Right ventricle myocardium superior (tissue), 1 donor: ENCODE measurements around the gene STEAP1B. TPM values are rescaled to one million over a fixed set of nuclear protein-coding genes. Genes with fewer than 3 reads are reported as not detected.
"Not testable (repeated sequence)": the region's sequence is repeated elsewhere in the genome, so short reads cannot be mapped to it uniquely, and the experiment has no call there.

ENCODE experiments used
- ATAC-seq: fragments of 200-7000 bp; cut with Tn5 transposase; one replicate; pipeline ENCODE4 v1.9.1; 2020; ENCODE audit warnings: mild to moderate bottlenecking; ENCODE audit not compliant: poor library complexity
- DNase-seq: peaks from one replicate; pipeline ENCODE4 v3.0.0-alpha.2; 2020
- intact Hi-C: fragments of 100-400 bp; cut with DNase I; formaldehyde crosslinking; loops from one replicate; pipeline ENCODE4 v1.11.2; 2022
- total RNA-seq: library from RNA; stranded (reverse); fragmentation: NEBNext Ultra II Directional; extraction: Animal tissue kit (Norgen Biotek cat#: 25700); gene quantifications from one replicate; pipeline ENCODE4 v1.2.1, GENCODE V29; 2021
- donor health status: DM: no; HTN: yes; CAD: no; lungs with severe emphysema.

STEAP1B gene
- total RNA-seq, 1 donor from 2014 or later, result 0.43 TPM

DNA sequence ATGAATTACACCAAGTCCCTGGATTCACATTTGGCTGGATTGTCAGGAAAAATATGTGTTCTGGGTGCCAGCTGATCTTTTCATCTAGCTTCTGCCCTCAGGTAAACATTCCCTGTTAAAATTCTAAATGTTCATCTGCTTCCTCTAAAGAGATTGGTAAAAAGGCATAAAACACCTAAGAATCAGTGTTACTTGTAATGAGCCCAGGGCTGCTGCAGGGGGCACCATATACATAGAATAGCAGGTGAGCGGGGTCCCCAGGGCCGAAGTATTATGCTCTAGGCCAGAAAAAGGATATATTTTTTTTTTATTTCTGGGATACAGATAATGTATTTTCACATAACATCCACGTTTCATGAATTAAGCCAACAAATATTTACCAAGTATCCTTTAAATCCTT is 4.5 kb upstream of the STEAP1B start:
- ATAC-seq, DNase-seq, intact Hi-C loops: not testable (repeated sequence)

DNA sequence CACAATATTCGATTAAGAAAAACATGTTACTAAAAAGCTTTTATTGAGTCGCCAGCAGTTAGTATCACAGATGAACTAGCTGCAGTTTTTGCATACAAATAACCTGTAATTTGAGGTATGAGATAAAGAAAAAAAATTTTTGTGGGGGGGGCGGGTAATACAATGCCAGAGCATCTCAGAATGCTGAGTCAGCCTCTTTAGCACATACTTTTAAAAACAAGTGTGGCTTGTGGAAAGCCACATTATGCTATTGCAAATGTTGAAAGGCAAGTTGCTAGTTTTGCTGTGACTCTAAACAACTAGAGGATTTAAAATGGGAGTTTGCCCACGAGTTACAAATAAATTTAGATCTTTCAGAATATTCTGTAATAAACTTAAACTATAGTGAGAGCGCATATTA is 2.1 kb upstream of the STEAP1B start:
- intact Hi-C loops, DNase-seq, ATAC-seq: not testable (repeated sequence)

GRCh38 chr7:22501336-22501735 is 1.3 kb upstream of the STEAP1B start:
- DNase-seq, intact Hi-C loops, ATAC-seq: not testable (repeated sequence)

DNA sequence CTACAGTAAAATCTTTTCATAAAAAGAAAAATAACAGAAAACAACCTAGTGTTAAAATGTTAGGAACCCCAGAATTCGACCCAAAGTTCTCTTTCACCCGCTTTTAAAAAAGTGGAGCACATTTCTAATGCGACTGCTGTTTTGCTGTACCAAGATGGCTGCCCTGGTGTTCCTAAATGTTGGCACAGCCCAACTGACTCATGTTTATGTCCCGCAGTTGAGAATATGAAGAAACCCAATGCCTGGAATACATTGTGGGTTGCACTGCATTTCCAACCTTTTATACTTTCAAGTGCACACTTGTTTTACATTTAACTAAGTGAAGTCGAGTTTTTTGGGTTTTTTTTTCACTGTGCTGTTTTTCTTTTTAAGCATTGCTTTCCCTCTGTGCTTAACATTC is 944 bp downstream of the STEAP1B start:
- intact Hi-C loops, result no loop called here
- no peak for ATAC-seq
- DNase-seq, result no peak

GRCh38 chr7:22496912-22497311 is 3.1 kb downstream of the STEAP1B start:
- ATAC-seq, intact Hi-C loops, DNase-seq: not testable (repeated sequence)

DNA sequence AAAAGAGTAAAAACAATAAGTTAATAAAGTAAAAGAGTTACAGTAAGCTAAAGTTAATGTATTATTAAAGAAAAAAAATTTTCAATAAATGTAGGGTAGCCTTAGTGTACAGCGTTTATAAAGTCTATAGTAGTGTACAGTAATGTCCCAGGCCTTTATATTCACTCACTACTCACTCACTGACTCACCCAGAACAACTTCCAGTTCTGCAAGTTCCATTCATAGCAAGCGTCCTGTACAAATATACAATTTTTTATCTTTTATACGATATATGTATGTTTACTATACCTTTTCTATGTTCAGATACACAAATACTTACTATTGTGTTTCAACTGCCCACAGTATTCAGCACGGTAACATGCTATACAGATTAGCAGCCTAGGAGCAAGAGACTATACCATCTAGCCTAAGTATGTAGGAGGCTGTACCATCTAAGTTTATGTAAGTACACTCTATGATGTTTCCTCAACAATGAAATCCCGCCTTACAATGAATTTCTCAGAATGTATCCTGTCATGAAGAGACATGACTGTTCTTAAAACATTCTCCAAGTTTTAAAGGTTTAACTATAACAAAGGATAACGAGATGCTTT is 3.6 kb downstream of the STEAP1B start:
- DNase-seq, ATAC-seq, intact Hi-C loops: not testable (repeated sequence)

GRCh38 chr7:22493160-22493925 is 6.6 kb downstream of the STEAP1B start:
- DNase-seq, intact Hi-C loops, ATAC-seq: not testable (repeated sequence)

DNA sequence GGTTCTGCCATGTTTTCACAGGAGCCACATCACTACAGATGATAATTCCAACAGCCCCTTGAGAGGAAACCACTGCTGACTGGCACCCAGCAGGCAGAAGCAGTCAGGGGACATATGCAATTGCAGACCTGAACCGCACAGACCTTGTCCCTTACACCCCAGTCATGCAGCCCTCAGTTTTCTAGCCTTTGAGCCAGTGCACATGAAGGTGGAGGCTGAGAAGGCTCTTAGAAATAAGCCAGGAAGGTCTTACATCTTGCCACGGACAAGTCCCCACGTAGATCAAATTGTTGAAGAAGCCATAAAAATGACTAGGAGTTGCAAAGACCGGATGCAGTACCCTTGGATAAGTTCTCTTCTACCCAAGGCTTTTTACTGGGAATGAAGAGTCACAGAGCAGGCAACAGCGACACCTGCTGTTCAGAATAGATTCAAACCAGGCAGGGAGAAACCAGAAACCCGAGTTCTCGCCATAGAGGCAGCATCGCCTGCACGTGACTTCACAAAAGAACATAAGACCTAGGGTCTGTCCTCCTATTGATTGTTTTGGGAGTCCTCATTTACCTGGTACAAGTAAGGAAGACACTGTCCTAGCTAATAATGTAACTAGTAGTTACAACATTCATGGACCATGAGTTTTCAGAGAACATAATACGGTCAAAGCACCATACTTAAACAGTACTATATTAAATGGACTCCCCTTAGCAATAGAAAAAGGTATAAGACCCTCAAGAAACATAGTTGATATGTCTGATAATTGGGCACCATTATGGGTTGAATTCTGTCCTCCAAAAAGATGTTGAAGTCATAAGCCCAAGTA is 11.1 kb downstream of the STEAP1B start:
- intact Hi-C loops, result loop anchor here (2.0 kb wide), 1 partner anchor 378 kb away; no protein-coding TSS in a partner anchor
- ATAC-seq (peak; percentile 90), DNase-seq (peak; percentile 48)

DNA sequence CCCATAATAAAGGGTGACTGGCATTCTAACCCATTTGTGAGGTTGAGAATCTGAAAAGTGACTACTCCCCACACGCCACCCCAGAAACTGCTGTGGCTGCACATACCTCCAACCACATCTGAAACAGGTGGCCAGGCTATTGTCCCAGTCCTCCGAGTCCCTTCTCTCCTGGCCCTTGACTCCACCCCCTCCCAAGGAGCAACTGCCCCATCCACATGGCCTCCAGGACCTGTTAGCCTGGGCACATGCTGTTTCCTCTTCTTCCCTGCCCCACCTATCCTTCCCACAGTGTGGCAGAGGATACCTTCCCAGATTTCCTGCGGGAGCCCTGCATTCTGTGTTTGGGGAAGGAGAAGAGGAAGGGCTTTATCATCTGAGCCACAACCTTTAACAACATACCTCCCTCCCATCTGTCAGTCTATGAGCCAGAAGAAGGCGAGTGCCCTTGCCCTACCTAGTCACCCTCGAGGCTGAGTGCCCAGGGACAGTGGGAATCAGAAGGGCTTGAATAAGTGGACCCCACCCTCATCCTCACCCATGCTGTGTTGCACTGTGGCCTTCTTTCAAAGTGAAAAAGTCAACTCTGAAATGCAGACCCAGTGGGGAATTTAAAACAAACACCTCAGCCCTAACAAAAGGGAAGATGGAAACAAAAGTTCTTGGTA is 11.9 kb downstream of the STEAP1B start:
- DNase-seq (no peak), ATAC-seq (no peak)
- intact Hi-C loops, result loop anchor here (2.0 kb wide), 1 partner anchor 377 kb away; no protein-coding TSS in a partner anchor

- DNase-seq, result no peak
- ATAC-seq, result no peak
- intact Hi-C loops, result no loop called here
Measured at GRCh38 chr7:22486597-22486996, 13.4 kb downstream of the STEAP1B start.

DNA sequence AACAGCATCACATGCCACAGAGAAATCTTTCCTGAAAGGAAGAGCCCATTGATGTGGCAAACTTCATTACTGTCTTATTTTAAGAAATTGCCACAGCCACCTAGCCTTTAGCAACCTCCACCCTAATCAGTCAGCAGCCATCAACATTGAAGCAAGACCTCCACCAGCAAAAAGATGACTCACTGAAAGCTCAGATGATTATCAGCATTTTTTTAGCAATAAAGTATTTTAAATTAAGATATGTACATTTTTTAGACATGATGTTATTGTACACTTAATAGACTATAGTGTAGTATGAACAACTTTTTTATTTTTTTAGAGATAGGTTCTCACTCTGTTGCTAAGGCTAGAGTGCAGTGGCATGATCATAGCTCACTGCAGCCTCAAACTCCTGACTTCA is 14.8 kb downstream of the STEAP1B start:
- intact Hi-C loops, result no loop called here
- DNase-seq (no peak), ATAC-seq (no peak)

DNA sequence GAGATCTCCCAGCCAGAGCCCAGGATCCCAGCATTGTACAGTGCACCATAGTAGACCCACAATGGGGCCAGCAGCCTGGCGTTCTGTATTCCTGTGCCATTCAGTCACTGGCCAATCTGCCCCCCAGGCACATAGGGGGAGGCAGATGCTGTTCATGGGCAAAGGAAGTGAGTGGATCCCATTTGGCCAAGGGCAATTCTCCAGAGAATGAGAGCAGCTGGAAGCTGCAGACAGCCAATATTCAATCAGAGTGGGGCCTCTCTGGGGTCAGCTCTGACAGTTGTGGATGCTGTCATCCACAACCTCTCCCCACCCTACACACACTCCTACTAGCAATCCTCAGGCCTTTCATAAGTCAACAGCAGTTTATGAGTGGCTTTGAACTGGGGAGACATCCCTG is 17.5 kb downstream of the STEAP1B start:
- DNase-seq (no peak), ATAC-seq (no peak)
- intact Hi-C loops, result no loop called here

DNA sequence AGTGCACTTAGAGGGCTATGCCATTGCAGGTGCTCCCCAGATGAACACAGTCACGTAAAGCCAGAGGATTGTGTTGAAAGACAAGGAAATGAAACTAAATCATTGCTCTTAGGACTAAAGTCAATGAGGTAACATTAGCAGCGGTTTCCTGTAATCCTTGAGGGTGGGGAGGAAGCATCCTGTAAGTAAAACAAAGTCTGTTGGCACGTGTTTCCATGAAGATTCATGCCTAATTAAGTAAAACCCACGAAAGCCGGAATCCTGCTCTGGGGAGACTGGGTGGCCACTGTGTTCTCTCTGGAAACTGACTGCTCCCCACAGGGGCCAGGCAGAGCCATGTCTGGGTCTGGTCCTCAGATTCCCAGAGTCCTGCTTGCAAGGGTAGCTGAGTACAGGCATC is 18.3 kb downstream of the STEAP1B start:
- intact Hi-C loops, result no loop called here
- ATAC-seq (peak; percentile 45), DNase-seq (no peak)

GRCh38 chr7:22480523-22481075 is 19.4 kb downstream of the STEAP1B start:
- DNase-seq, result no peak
- no peak for ATAC-seq
- intact Hi-C loops, result no loop called here

GRCh38 chr7:22477876-22478450 is 22.0 kb downstream of the STEAP1B start:
- ATAC-seq (no peak), DNase-seq (no peak)
- intact Hi-C loops, result no loop called here

- no peak for DNase-seq
- intact Hi-C loops, result no loop called here
Measured at GRCh38 chr7:22477262-22477661, 22.7 kb downstream of the STEAP1B start.

GRCh38 chr7:22476824-22477223 is 23.2 kb downstream of the STEAP1B start:
- no peak for DNase-seq
- no peak for ATAC-seq
- intact Hi-C loops, result no loop called here

More at GRCh38 chr7:22477262-22477661, 22.7 kb downstream of the STEAP1B start:
- no peak for ATAC-seq

DNA sequence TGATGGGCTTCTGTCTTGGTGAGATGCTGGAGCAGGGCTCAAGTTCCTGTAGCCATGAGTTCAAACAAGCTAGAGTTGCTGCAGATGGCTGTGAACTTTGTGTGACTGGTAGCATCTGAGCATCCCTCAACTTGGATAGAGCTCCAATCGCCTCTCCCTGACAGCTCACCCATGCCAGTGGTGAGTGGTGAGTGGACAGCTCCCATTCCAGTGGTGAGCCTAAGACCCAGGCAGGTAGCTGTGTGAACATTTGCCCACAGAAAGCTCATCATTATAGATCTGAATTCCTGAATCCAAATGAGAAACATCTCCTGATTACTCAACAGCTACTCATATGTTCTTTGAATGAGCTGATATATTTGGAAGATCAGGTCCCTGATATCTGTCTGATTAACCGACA is 25.3 kb downstream of the STEAP1B start:
- intact Hi-C loops, result no loop called here
- ATAC-seq (no peak), DNase-seq (no peak)
